SHP77 (cell line): ENCODE measurements around the gene ARFGEF3.

Experiments
- DNase-seq, 2 experiments: peaks; one replicate each; lab custom pipeline; 2025; lab: John Stamatoyannopoulos, UW

Gene ARFGEF3

GRCh38 chr6:138162955-138163575, 1.3 kb downstream of the ARFGEF3 start:
- DNase-seq: peak in 1 of 2 experiments; percentile 3

GRCh38 chr6:138175596-138175995, 13.9 kb downstream of the ARFGEF3 start:
- DNase-seq: no peak

- DNase-seq: no peak
These were observed 15.0 kb downstream of the ARFGEF3 start for GRCh38 chr6:138176652-138177232.

GRCh38 chr6:138182939-138183789, 21.4 kb downstream of the ARFGEF3 start:
- DNase-seq: peak; percentile 45 to 57

GRCh38 chr6:138183790-138184134, 22.0 kb downstream of the ARFGEF3 start:
- no peak for DNase-seq

- DNase-seq: no peak
These were observed 22.5 kb downstream of the ARFGEF3 start for GRCh38 chr6:138184230-138184629.

- no peak for DNase-seq
These were observed 25.4 kb downstream of the ARFGEF3 start for GRCh38 chr6:138187156-138187555.

- peak; percentile 27 to 45 for DNase-seq
These were observed 26.7 kb downstream of the ARFGEF3 start for GRCh38 chr6:138188278-138188941.

- DNase-seq: no peak
These were observed 32.5 kb downstream of the ARFGEF3 start for GRCh38 chr6:138194287-138194686.

- DNase-seq: no peak
These were observed 34.5 kb downstream of the ARFGEF3 start for GRCh38 chr6:138196122-138196738.

GRCh38 chr6:138197570-138197969, 35.8 kb downstream of the ARFGEF3 start:
- no peak for DNase-seq

GRCh38 chr6:138198430-138199091, 36.8 kb downstream of the ARFGEF3 start:
- no peak for DNase-seq

- no peak for DNase-seq
These were observed 40.1 kb downstream of the ARFGEF3 start for GRCh38 chr6:138201836-138202235.

- DNase-seq: no peak
These were observed 41.6 kb downstream of the ARFGEF3 start for GRCh38 chr6:138203315-138203714.

GRCh38 chr6:138204303-138204702, 42.6 kb downstream of the ARFGEF3 start:
- DNase-seq: no peak

GRCh38 chr6:138204792-138205384, 43.1 kb downstream of the ARFGEF3 start:
- no peak for DNase-seq

GRCh38 chr6:138205437-138206094, 43.8 kb downstream of the ARFGEF3 start:
- no peak for DNase-seq

- no peak for DNase-seq
These were observed 45.1 kb downstream of the ARFGEF3 start for GRCh38 chr6:138206862-138207261.

- no peak for DNase-seq
These were observed 49.4 kb downstream of the ARFGEF3 start for GRCh38 chr6:138211048-138211581.

GRCh38 chr6:138211601-138212000, 49.9 kb downstream of the ARFGEF3 start:
- no peak for DNase-seq
